ENCODE results near the gene PCGF2. TPM values are rescaled to one million over a fixed set of nuclear protein-coding genes. Genes with fewer than 3 reads are reported as not detected.

PCGF2 gene
- total and polyA plus RNA-seq, 2 of the 8 experiments (the other 6 are each of a cell fraction or from before 2014, with no cell fraction given): 42.1 to 93.3 TPM

DNA sequence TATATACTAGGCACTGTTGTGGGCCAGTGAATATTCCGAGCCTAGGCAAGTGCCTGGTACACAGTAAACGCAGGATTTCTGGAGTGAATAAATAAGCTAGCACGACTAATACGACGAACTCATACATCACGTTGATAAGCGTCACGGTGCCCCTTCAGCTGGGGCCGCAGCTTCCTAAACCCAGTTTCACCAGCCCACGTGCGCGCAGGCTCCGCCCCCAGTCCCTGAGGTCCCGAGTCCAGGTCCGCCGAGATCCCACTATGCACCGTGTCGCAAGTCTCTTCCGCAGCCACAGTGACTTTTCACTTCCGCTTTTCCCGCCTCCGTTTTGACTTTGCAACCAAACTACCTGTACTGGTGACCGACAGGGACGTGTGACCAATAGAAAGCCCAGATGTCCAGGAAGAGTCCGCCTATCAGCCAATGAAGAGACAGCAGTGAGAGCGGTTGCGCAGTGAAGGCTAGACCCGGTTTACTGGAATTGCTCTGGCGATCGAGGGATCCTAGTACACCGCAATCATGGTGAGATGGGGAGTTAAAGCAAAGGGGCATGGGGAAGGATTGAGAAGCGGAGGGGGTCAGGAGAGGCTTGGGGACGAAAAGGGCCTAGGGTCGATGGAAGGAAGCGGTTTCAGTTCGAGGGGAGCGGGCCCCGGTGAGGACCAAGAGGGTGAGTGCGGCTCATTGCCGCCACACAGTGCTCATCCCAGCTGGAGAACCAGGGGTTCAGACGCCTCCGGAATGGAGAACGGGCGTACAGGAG, 4.4 kb upstream of the PCGF2 start, which contains the start of gene PSMB3 (continued):
- TF ChIP-seq, protein P1, sequence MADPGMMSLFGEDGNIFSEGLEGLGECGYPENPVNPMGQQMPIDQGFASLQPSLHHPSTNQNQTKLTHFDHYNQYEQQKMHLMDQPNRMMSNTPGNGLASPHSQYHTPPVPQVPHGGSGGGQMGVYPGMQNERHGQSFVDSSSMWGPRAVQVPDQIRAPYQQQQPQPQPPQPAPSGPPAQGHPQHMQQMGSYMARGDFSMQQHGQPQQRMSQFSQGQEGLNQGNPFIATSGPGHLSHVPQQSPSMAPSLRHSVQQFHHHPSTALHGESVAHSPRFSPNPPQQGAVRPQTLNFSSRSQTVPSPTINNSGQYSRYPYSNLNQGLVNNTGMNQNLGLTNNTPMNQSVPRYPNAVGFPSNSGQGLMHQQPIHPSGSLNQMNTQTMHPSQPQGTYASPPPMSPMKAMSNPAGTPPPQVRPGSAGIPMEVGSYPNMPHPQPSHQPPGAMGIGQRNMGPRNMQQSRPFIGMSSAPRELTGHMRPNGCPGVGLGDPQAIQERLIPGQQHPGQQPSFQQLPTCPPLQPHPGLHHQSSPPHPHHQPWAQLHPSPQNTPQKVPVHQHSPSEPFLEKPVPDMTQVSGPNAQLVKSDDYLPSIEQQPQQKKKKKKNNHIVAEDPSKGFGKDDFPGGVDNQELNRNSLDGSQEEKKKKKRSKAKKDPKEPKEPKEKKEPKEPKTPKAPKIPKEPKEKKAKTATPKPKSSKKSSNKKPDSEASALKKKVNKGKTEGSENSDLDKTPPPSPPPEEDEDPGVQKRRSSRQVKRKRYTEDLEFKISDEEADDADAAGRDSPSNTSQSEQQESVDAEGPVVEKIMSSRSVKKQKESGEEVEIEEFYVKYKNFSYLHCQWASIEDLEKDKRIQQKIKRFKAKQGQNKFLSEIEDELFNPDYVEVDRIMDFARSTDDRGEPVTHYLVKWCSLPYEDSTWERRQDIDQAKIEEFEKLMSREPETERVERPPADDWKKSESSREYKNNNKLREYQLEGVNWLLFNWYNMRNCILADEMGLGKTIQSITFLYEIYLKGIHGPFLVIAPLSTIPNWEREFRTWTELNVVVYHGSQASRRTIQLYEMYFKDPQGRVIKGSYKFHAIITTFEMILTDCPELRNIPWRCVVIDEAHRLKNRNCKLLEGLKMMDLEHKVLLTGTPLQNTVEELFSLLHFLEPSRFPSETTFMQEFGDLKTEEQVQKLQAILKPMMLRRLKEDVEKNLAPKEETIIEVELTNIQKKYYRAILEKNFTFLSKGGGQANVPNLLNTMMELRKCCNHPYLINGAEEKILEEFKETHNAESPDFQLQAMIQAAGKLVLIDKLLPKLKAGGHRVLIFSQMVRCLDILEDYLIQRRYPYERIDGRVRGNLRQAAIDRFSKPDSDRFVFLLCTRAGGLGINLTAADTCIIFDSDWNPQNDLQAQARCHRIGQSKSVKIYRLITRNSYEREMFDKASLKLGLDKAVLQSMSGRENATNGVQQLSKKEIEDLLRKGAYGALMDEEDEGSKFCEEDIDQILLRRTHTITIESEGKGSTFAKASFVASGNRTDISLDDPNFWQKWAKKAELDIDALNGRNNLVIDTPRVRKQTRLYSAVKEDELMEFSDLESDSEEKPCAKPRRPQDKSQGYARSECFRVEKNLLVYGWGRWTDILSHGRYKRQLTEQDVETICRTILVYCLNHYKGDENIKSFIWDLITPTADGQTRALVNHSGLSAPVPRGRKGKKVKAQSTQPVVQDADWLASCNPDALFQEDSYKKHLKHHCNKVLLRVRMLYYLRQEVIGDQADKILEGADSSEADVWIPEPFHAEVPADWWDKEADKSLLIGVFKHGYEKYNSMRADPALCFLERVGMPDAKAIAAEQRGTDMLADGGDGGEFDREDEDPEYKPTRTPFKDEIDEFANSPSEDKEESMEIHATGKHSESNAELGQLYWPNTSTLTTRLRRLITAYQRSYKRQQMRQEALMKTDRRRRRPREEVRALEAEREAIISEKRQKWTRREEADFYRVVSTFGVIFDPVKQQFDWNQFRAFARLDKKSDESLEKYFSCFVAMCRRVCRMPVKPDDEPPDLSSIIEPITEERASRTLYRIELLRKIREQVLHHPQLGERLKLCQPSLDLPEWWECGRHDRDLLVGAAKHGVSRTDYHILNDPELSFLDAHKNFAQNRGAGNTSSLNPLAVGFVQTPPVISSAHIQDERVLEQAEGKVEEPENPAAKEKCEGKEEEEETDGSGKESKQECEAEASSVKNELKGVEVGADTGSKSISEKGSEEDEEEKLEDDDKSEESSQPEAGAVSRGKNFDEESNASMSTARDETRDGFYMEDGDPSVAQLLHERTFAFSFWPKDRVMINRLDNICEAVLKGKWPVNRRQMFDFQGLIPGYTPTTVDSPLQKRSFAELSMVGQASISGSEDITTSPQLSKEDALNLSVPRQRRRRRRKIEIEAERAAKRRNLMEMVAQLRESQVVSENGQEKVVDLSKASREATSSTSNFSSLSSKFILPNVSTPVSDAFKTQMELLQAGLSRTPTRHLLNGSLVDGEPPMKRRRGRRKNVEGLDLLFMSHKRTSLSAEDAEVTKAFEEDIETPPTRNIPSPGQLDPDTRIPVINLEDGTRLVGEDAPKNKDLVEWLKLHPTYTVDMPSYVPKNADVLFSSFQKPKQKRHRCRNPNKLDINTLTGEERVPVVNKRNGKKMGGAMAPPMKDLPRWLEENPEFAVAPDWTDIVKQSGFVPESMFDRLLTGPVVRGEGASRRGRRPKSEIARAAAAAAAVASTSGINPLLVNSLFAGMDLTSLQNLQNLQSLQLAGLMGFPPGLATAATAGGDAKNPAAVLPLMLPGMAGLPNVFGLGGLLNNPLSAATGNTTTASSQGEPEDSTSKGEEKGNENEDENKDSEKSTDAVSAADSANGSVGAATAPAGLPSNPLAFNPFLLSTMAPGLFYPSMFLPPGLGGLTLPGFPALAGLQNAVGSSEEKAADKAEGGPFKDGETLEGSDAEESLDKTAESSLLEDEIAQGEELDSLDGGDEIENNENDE (IDR thresholded peaks at IDR 0.05; ENCODE audit: insufficient replicate concordance, low read length): no peak
- TF ChIP-seq POLR2A (IDR thresholded peaks at IDR 0.05; ENCODE audit: control extremely low read depth in 1 of 2, low read depth in 2 of 2, low read length in 2 of 2) (peak in 1 of 2 experiments; percentile 75; a peak in 1 of 3 replicates), PHF8 (conservative IDR thresholded peaks at IDR 0.05; ENCODE audit: low read depth, low read length) (peak; percentile 65), BACH1 (IDR thresholded peaks at IDR 0.05; ENCODE audit: low read length) (peak; percentile 82), CEBPB (IDR thresholded peaks at IDR 0.05; ENCODE audit: low read depth, low read length) (peak; percentile 84), EGR1 (IDR thresholded peaks at IDR 0.05; ENCODE audit: borderline replicate concordance, low read depth, low read length) (0 out of 2 replicates have a peak, but pooled peaks have one; percentile 39), RAD21 (IDR thresholded peaks at IDR 0.05 in 1 of 2, conservative IDR thresholded peaks at IDR 0.05 in 1 of 2; ENCODE audit: low read depth in 2 of 2, low read length in 2 of 2) (no peak), NRF1 (IDR thresholded peaks at IDR 0.05; ENCODE audit: low read depth, low read length) (peak; percentile 41; the same call in 1 of the 2 replicates)
- TF ChIP-seq, protein P2, sequence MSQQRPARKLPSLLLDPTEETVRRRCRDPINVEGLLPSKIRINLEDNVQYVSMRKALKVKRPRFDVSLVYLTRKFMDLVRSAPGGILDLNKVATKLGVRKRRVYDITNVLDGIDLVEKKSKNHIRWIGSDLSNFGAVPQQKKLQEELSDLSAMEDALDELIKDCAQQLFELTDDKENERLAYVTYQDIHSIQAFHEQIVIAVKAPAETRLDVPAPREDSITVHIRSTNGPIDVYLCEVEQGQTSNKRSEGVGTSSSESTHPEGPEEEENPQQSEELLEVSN (IDR thresholded peaks at IDR 0.05): peak; percentile 51; the same call in 1 of the 2 replicates
